Mononuclear cell (primary cell): ENCODE measurements around the gene SETD4. TPM values are rescaled to one million over a fixed set of nuclear protein-coding genes. Genes with fewer than 3 reads are reported as not detected.
A peak's percentile ranks its signal among the peaks of the same experiment; 100 is the strongest.

ENCODE experiments used
- H3K27me3 ChIP-seq: 2 replicates; pipeline ENCODE4 v1.6.0; 2011; ENCODE audit warnings: low read length, control low read depth; ENCODE audit not compliant: insufficient read depth
- H3K4me1 ChIP-seq: 2 replicates; pipeline ENCODE4 v1.5.1; 2011; ENCODE audit warnings: mild to moderate bottlenecking, low read length, control low read depth; ENCODE audit not compliant: insufficient read depth
- H3K4me3 ChIP-seq: 2 replicates; pipeline ENCODE4 v1.5.1; 2011; ENCODE audit warnings: mild to moderate bottlenecking, low read length, moderate library complexity
- H3K9me3 ChIP-seq: 2 replicates; pipeline ENCODE4 v1.5.1; 2011; ENCODE audit warnings: low read depth, mild to moderate bottlenecking, control low read depth, low read length
- total RNA-seq: library from RNA; depleted of rRNA; stranded (reverse); fragments of >200 nt; gene quantifications from one replicate; pipeline ENCODE4 v1.2.3, GENCODE V29; 2012

SETD4 gene
- total RNA-seq, 1 donor: 8.4 TPM

DNA sequence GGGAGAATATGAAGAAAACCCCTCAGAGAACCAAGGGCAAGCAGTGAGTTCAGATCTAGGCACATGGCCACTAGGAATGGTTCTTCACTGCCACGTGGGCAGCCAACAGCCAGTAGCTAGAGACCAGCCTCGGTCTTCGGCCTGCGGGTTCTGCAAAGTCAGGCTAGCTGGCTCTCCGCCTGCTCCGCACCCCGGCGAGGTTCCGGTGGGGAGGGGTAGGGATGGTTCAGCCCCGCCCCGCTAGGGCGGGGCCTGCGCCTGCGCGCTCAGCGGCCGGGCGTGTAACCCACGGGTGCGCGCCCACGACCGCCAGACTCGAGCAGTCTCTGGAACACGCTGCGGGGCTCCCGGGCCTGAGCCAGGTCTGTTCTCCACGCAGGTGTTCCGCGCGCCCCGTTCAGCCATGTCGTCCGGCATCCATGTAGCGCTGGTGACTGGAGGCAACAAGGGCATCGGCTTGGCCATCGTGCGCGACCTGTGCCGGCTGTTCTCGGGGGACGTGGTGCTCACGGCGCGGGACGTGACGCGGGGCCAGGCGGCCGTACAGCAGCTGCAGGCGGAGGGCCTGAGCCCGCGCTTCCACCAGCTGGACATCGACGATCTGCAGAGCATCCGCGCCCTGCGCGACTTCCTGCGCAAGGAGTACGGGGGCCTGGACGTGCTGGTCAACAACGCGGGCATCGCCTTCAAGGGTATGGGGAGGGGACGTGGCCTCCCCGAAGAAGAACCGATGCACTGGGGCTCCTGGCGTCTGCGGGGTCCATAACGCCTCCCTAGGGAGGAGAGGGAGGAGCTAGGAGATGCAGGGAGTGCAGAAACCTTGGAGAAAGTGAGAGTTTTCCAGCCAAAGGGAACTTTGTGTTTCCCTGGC lies 9.6 kb upstream of the SETD4 start, which contains the start of gene CBR1:
TSS of gene CBR1 (plus strand) at position 312 of the 871 bp plus-strand sequence. CDS start at position 404, 92 bp downstream.
- no peaks in the 10 kb centered on the region for H3K27me3 ChIP-seq
- no peaks in the 10 kb centered on the region for H3K9me3 ChIP-seq
- peak within 1 kb of the TSS; percentile 70 for H3K4me3 ChIP-seq
- H3K4me1 ChIP-seq: peaks cover 26% of the 10 kb centered on the region

DNA sequence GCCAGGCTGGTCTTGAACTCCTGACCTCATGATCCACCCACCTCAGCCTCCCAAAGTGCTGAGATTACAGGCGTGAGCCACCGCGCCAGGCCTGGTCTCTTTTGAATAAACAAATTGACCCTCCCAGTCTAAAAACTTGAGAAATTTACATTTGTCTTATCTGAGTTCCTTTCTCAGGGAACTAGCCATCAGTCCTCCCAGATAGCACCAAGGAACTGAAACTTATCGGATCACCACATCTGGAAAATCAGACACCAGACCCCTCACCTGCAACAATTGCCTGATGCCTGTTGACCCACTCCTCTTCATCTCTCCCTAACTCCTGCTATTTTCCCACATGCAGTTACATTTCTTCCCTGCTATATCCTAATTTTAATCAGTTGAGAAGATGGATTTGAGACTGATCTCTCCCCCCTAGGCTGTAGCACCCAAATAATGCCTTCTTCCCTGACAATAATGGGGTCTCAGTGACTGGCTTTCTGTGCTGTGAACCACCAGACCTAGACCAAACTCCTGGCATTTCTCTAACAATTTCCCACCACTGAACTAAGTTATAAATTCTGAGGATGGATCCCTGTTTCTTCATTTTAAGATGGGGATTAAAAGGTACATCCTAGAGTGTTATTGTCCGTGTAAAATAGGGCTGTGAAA lies 8.5 kb upstream of the SETD4 start:
- no peaks in the 10 kb centered on the region for H3K9me3 ChIP-seq
- peaks cover 26% of the 10 kb centered on the region for H3K4me1 ChIP-seq
- H3K4me3 ChIP-seq: no peak overlapping the region
- H3K27me3 ChIP-seq: no peaks in the 10 kb centered on the region

DNA sequence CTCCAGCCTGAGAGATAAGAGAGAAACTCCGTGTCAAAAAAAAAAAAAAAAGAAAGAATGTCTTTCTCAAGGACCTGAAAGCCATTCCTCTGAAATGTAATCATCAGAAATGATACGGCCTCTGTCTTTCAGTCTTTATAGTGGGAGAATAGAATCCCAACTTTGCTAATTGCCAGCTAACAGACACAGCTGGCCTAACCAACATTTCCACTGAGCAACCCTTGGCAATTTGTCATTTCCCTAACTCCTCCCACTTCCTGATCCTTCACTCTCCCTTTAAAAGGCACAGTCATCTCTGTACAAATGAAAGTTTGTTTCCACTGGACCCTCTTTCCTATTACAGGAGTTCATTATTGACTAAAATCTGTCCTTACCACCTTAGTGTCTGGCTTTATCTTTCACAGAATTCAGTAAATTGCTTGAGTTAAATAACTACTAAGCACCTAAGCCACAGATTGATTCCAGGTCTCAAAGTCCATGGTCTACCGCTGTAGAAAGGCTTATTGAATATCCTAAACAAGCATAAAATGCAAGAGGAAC lies 5.2 kb upstream of the SETD4 start:
- no peaks in the 10 kb centered on the region for H3K9me3 ChIP-seq
- H3K27me3 ChIP-seq: no peaks in the 10 kb centered on the region
- H3K4me1 ChIP-seq: peaks cover 24% of the 10 kb centered on the region
- no peak overlapping the region for H3K4me3 ChIP-seq

DNA sequence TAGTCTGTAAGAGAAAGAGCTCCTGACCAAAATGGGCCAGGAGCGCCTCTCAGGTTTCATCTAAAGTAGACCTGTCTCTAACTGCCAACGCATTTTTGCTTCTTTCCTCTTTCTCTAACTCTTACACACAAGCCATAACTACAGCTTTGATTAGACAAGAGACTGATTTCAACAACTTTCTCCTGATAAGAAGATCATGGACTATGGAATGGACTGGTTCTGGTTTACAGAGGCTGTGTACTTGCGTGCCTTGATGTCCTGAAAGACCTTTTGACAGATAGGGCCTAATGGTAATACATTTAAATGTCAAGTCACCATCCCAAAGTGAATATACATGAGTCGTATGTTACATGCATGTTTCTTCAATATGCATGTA lies 3.7 kb upstream of the SETD4 start:
- Histone ChIP-seq H3K4me3 (no peak overlapping the region), H3K9me3 (no peaks in the 10 kb centered on the region), H3K4me1 (peaks cover 21% of the 10 kb centered on the region), H3K27me3 (no peaks in the 10 kb centered on the region)

DNA sequence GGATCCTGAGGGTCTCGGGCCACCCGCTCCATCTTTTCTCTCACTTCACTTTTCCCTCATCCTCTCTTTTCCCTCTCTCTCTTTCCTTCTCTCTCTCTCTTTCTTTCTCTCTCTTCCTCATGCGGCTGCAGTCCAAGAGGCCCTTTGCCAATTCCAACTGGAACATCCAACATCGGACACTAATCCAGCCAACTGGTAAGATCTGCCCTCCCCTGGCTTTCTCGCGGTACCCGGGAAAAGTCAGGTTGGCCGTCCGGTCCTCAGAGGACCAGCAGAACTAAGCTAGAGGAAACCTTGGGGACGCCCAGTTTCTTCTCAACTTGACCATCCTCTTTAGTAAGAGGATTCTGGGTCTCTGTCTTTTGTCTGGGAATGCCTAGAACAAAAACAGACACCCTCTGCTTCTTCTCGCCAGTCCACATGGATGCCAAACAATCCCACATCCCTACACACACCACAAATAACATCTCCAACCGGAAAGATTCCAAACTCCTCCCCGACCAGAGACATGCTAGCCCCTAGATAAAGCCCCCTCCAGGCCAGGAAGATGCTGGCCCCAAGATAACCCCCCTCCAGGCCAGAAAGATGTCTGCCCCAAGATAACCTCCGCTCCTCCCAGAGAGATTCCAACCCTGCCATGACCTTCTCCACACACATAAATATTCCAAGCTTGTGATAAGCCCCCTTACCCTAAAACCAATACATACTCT lies 3.2 kb upstream of the SETD4 start:
- no peak overlapping the region for H3K4me3 ChIP-seq
- H3K9me3 ChIP-seq: no peaks in the 10 kb centered on the region
- peaks cover 22% of the 10 kb centered on the region for H3K4me1 ChIP-seq
- no peaks in the 10 kb centered on the region for H3K27me3 ChIP-seq

DNA sequence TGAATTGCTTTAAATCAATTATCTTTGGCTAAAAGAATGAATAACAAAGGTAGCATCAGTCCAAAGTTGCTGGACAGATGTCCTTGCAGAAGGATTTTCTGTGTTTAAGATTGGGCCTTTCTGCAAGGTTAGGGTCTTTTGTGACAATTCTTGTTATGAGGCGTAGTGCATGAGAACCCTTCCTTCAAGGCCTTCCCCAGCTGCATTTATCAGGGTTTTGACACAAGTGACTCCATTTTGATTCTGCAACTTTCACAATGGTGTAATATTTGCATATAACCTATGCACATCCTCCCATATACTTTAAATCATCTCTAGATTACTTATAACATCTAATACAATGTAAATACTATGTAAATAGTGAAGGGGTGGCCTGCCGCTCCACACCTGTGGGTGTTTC lies 1.1 kb upstream of the SETD4 start:
- H3K4me3 ChIP-seq: no peak overlapping the region
- H3K27me3 ChIP-seq: no peaks in the 10 kb centered on the region
- H3K4me1 ChIP-seq: peaks cover 22% of the 10 kb centered on the region
- H3K9me3 ChIP-seq: no peaks in the 10 kb centered on the region

DNA sequence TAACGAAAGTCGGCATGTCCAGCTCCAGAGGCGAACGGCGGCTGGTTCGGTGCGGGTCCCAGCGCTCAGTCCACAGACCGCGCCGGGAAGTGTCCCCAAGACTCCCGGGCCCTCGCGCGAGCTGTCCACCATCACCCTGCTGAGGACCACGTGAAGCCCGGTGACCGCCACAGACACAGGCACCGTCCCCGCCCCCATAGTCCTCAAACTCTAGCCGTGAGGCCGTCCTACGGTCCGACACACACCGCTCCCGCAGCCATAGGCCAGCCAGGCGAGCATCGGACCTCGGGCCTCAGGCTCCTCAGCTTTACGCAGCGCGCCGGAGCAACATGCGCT lies 535 bp downstream of the SETD4 start:
- no peaks in the 10 kb centered on the region for H3K9me3 ChIP-seq
- H3K4me1 ChIP-seq: peaks cover 16% of the 10 kb centered on the region
- peak overlapping the region; percentile 62 for H3K4me3 ChIP-seq
- H3K27me3 ChIP-seq: no peaks in the 10 kb centered on the region

DNA sequence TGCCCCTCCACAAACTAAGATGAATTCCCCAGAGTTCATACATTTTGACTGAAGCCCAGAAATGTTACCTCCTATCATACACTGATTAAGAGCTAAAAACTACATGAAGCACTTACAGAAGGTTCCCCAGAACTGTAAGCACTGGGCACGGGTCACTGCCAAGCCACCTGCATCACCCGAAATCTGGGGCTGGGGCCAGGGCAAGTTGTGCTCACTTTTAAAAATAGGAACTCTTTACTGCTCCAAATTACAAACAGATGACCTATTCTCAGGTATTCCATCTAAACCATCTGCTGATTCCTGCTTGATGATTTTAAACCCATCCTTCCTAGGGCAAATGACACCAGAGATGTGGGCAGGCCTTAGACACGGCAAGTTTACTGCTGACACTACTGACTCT lies 4.8 kb downstream of the SETD4 start:
- H3K4me3 ChIP-seq: no peak overlapping the region

DNA sequence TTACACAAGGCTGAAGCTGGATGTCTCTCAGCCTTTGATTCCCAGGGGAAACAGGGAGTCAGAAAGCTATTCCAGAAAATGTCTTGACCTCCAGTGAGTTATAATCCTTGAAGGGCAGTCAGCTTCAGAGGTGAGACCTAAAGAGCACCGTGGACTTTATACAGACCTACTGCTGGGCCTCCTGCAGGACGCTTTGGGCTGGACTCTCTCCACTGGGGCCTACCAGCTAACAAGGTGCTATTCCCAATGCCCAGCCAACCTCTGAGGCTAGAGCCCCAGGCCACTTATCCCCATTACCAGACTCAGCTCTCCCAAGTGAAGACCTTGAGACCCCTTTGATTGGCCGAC lies 6.6 kb downstream of the SETD4 start:
- no peaks in the 10 kb centered on the region for H3K4me1 ChIP-seq
- H3K4me3 ChIP-seq: no peak overlapping the region
- no peaks in the 10 kb centered on the region for H3K9me3 ChIP-seq

More for the DNA sequence above, 4.8 kb downstream of the SETD4 start:
- peaks cover 10% of the 10 kb centered on the region for H3K4me1 ChIP-seq
- no peaks in the 10 kb centered on the region for H3K9me3 ChIP-seq
- no peaks in the 10 kb centered on the region for H3K27me3 ChIP-seq

DNA sequence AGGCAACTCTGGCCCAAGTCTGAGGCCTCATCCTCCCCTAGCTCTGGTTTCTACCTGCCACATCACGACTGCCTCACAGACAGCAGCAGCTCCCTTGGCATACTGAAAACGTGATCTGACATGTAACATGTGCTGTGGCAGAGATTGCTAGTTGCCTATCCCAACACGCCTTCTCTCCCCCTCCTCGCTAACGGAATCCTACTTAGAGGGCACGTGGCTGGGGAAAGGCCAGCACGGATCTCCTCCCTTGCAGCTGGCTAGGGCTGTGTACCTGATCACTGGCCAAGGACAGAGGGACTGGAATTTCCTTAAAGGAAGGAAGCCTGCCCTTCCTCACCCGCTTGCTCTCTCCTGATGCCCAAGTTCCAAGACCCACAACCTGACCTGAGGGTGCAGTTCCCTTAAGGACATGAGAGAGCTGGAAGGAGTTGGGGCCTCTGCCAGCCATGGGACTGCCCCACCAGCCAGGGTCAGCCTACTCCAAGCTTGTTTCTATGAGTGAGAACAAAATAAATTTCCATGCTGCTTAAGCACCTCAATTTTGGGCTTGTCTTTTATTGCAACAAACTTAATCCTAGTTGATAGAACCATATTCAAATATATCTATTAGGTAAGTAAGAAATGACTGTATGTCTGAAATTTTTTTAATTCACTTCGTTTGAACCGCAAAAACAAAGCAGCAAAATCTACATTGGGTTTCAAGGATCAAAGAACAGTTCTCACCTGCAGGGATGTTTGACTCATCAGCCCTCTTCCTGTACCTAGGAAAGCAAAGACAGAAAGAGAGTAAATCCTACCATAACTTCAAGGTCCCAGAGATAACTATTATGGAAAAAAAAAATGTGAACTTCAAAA lies 7.2 kb downstream of the SETD4 start:
- no peak overlapping the region for H3K4me3 ChIP-seq
- no peaks in the 10 kb centered on the region for H3K9me3 ChIP-seq
- no peaks in the 10 kb centered on the region for H3K27me3 ChIP-seq
- no peaks in the 10 kb centered on the region for H3K4me1 ChIP-seq

More for the DNA sequence above, 6.6 kb downstream of the SETD4 start:
- no peaks in the 10 kb centered on the region for H3K27me3 ChIP-seq

DNA sequence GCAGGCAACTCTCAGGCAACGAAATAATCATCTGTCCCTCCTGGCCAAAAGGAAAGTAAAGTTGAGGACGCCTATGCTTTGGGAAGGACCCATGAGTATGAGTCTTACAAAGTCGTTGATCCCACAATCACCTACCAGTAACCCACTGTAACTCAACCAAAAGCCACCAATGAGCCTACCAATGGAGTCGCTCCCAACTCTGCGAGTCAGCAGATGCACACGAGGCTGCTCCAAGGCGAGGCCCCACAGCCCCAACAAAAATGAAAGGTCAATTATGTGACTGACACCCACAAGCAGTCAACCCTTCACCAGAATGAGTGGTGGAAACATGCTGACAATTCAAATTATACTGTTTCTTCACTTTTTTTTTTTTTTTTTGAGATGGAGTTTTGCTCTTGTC lies 12.0 kb downstream of the SETD4 start:
- H3K9me3 ChIP-seq: no peaks in the 10 kb centered on the region
- no peaks in the 10 kb centered on the region for H3K4me1 ChIP-seq

DNA sequence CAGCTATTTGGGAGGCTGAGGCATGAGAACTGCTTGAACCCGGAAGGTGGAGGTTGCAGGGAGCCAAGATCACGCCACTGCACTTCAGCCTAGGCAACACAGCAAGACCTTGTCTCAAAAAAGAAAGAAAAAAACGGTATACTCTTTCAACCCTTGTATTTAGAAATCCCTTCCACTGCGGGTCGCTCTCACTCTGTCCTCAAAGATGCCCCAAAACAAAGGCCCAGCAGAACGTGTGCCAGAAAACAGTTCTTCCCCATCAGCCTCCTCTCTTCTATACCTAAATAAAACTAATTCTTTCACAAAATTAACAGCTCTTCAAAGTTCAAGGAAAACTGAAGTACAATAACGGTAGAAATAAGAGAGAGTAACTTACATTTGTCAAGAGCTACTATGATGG lies 13.2 kb downstream of the SETD4 start:
- Histone ChIP-seq H3K9me3 (no peaks in the 10 kb centered on the region), H3K27me3 (no peaks in the 10 kb centered on the region), H3K4me1 (no peaks in the 10 kb centered on the region), H3K4me3 (no peak overlapping the region)

More for the DNA sequence above, 12.0 kb downstream of the SETD4 start:
- no peaks in the 10 kb centered on the region for H3K27me3 ChIP-seq
- no peak overlapping the region for H3K4me3 ChIP-seq

DNA sequence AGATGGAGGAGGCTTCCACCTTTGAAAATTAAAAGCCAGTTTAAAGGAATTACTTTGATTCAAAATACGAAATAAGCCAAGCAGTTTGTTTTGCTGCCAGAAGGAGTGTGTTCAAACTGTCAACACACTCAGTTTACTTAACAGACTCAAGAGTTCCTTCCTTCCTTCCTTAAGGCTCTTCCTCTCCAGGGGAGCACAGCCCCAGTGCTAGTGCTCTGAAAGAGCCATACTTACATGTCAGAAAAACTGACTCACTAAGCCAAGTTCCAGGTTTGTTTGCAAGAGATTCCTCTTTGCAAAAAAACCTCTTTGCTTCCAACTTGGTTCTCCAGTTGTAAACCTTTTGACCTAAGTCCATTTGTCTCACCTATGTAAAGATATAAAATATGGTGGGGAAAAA lies 14.3 kb downstream of the SETD4 start:
- Histone ChIP-seq H3K4me3 (no peak overlapping the region), H3K9me3 (no peaks in the 10 kb centered on the region), H3K27me3 (no peaks in the 10 kb centered on the region)

DNA sequence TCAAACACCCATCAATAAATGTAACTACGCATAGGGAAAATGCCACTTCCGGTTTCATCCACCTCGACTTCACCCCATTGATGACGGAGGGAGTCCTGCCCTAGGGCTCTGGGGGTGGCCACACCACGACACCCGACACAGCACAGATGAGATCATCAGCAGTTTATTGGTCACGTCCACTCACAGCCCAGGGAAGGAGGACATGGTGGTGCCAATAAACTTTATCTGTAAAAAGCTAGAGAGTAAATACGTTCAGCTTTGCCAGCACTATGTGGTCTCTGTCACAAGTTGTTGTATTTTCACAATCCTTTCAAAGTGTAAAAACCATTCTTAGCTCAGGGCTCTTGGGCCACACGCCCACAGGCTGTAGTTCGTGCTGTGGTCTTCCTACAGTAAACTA lies 16.3 kb downstream of the SETD4 start:
- Histone ChIP-seq H3K27me3 (no peaks in the 10 kb centered on the region), H3K4me1 (no peaks in the 10 kb centered on the region), H3K9me3 (no peaks in the 10 kb centered on the region), H3K4me3 (no peak overlapping the region)

More for the DNA sequence above, 14.3 kb downstream of the SETD4 start:
- no peaks in the 10 kb centered on the region for H3K4me1 ChIP-seq
